Measurements from ENCODE around the gene SAPCD2. TPM values are rescaled to one million over a fixed set of nuclear protein-coding genes. Genes with fewer than 3 reads are reported as not detected.
A peak's percentile ranks its signal among the peaks of the same experiment; 100 is the strongest.

Gene SAPCD2
- total RNA-seq, 1 experiment from 2014 or later = 57.5 TPM

- H3K4me3 ChIP-seq (ENCODE audit: low read depth, low read length) = no peak overlapping the region
- POLR2A ChIA-PET = no interaction called here
- Mint-ChIP-seq H3K27me3 (ENCODE audit: insufficient read depth, unreplicated experiment) (no peaks in the 10 kb centered on the region), H3K4me1 (ENCODE audit: low read depth, unreplicated experiment) (peaks cover 6% of the 10 kb centered on the region), H3K36me3 (ENCODE audit: insufficient read depth, unreplicated experiment) (peaks cover 4% of the 10 kb centered on the region), H3K4me3 (ENCODE audit: unreplicated experiment) (no peak overlapping the region), H3K9me3 (ENCODE audit: unreplicated experiment) (no peaks in the 10 kb centered on the region), H3K27ac (ENCODE audit: unreplicated experiment) (no peak overlapping the region)
- no peak for TF ChIP-seq CTCF (IDR thresholded peaks at IDR 0.05; ENCODE audit: insufficient read depth in 1 of 2, low read depth in 1 of 2, low read length in 1 of 2, severe bottlenecking in 1 of 2, unreplicated experiment in 1 of 2)
- H3K9me3 ChIP-seq = no peaks in the 10 kb centered on the region
- BruUV-seq (replicated peaks) = no TSS peak
- intact Hi-C loops (cut with micrococcal nuclease; ENCODE audit: unreplicated experiment) = no loop called here
- CTCF ChIA-PET = interaction anchor here (1.8 to 2.3 kb wide), 2 partner anchors 7 to 13 kb away, joined by 5 to 6 read pairs; partner anchors contain the start of gene SAPCD2
- H3K36me3 ChIP-seq (ENCODE audit: control insufficient read depth, insufficient read depth, low read length) = no peaks in the 10 kb centered on the region
- DNase-seq = no peak
- H3K27me3 ChIP-seq (replicated peaks; ENCODE audit: control insufficient read depth, insufficient read depth, low read length) = no peaks in the 10 kb centered on the region
- peaks cover 18% of the 10 kb centered on the region for H3K4me1 ChIP-seq
Observed at GRCh38 chr9:137056739-137057415, 13.5 kb downstream of the SAPCD2 start.

- DNase-seq = no peak
- intact Hi-C loops (cut with micrococcal nuclease; ENCODE audit: unreplicated experiment) = no loop called here
- no peaks in the 10 kb centered on the region for H3K9me3 ChIP-seq
- Mint-ChIP-seq H3K27me3 (ENCODE audit: insufficient read depth, unreplicated experiment) (no peaks in the 10 kb centered on the region), H3K36me3 (ENCODE audit: insufficient read depth, unreplicated experiment) (peaks cover 4% of the 10 kb centered on the region), H3K27ac (ENCODE audit: unreplicated experiment) (no peak overlapping the region), H3K9me3 (ENCODE audit: unreplicated experiment) (no peaks in the 10 kb centered on the region), H3K4me1 (ENCODE audit: low read depth, unreplicated experiment) (peaks cover 6% of the 10 kb centered on the region), H3K4me3 (ENCODE audit: unreplicated experiment) (peak overlapping the region; percentile 66)
- H3K27me3 ChIP-seq (replicated peaks; ENCODE audit: control insufficient read depth, insufficient read depth, low read length) = no peaks in the 10 kb centered on the region
- TF ChIP-seq CTCF (IDR thresholded peaks at IDR 0.05; ENCODE audit: insufficient read depth in 1 of 2, low read depth in 1 of 2, low read length in 1 of 2, severe bottlenecking in 1 of 2, unreplicated experiment in 1 of 2) = no peak
- POLR2A ChIA-PET = no interaction called here
- peaks cover 18% of the 10 kb centered on the region for H3K4me1 ChIP-seq
- BruUV-seq (replicated peaks) = no TSS peak
- H3K4me3 ChIP-seq (ENCODE audit: low read depth, low read length) = no peak overlapping the region
- CTCF ChIA-PET = interaction anchor here (0.6 to 2.8 kb wide), 6 partner anchors 9 to 181 kb away, joined by 3 to 24 read pairs (median 6); partner anchors contain the start of gene NPDC1
- no peaks in the 10 kb centered on the region for H3K36me3 ChIP-seq (ENCODE audit: control insufficient read depth, insufficient read depth, low read length)
Observed at GRCh38 chr9:137055385-137056364, 14.7 kb downstream of the SAPCD2 start.

- H3K27me3 ChIP-seq (replicated peaks; ENCODE audit: control insufficient read depth, insufficient read depth, low read length) = no peaks in the 10 kb centered on the region
- H3K4me3 ChIP-seq (ENCODE audit: low read depth, low read length) = peak overlapping the region; percentile 51
- no peak for TF ChIP-seq CTCF (IDR thresholded peaks at IDR 0.05; ENCODE audit: insufficient read depth in 1 of 2, low read depth in 1 of 2, low read length in 1 of 2, severe bottlenecking in 1 of 2, unreplicated experiment in 1 of 2)
- H3K4me1 Mint-ChIP-seq (ENCODE audit: low read depth, unreplicated experiment) = peaks cover 6% of the 10 kb centered on the region
- peak overlapping the region; percentile 30 for H3K27ac Mint-ChIP-seq (ENCODE audit: unreplicated experiment)
- CTCF ChIA-PET = interaction anchor here (0.6 to 2.8 kb wide), 4 partner anchors 8 to 112 kb away, joined by 4 to 24 read pairs (median 7); partner anchors contain the start of gene NPDC1
- H3K9me3 ChIP-seq = no peaks in the 10 kb centered on the region
- no peaks in the 10 kb centered on the region for H3K9me3 Mint-ChIP-seq (ENCODE audit: unreplicated experiment)
- H3K36me3 Mint-ChIP-seq (ENCODE audit: insufficient read depth, unreplicated experiment) = peaks cover 4% of the 10 kb centered on the region
- peak overlapping the region; percentile 66 for H3K4me3 Mint-ChIP-seq (ENCODE audit: unreplicated experiment)
- no TSS peak for BruUV-seq (replicated peaks)
- intact Hi-C loops (cut with micrococcal nuclease; ENCODE audit: unreplicated experiment) = no loop called here
- H3K27me3 Mint-ChIP-seq (ENCODE audit: insufficient read depth, unreplicated experiment) = no peaks in the 10 kb centered on the region
- H3K36me3 ChIP-seq (ENCODE audit: control insufficient read depth, insufficient read depth, low read length) = no peaks in the 10 kb centered on the region
- peaks cover 18% of the 10 kb centered on the region for H3K4me1 ChIP-seq
- no peak for DNase-seq
- POLR2A ChIA-PET = no interaction called here
Observed at GRCh38 chr9:137054932-137055384, 15.4 kb downstream of the SAPCD2 start.

All from Caco-2 (cell line).